GM18870 (cell line): ENCODE measurements around the gene RINT1.
"Not testable (repeated sequence)": the region's sequence is repeated elsewhere in the genome, so short reads cannot be mapped to it uniquely, and the experiment has no call there.

ENCODE experiments used
- ATAC-seq: cut with Tn5 transposase; IDR thresholded peaks from one replicate; pipeline ENCODE4 v1.9.1; 2021; ENCODE audit warnings: moderate library complexity; ENCODE audit not compliant: unreplicated experiment

Gene RINT1

GRCh38 chr7:105531792-105532671, at the start of gene RINT1:
Gene RINT1 (plus strand): TSS chr7:105532201. CDS start chr7:105532316, 115 bp downstream.
- ATAC-seq = peak; percentile 94

- ATAC-seq = no peak
Observed at GRCh38 chr7:105487579-105488571, 44.1 kb upstream of the RINT1 start.

GRCh38 chr7:105489409-105489808, 42.6 kb upstream of the RINT1 start:
- no peak for ATAC-seq

GRCh38 chr7:105493196-105493922, 38.6 kb upstream of the RINT1 start:
- ATAC-seq = no peak

- no peak for ATAC-seq
Observed at GRCh38 chr7:105493923-105494315, 38.1 kb upstream of the RINT1 start.

- no peak for ATAC-seq
Observed at GRCh38 chr7:105496521-105496920, 35.5 kb upstream of the RINT1 start.

- no peak for ATAC-seq
Observed at GRCh38 chr7:105497016-105497415, 35.0 kb upstream of the RINT1 start.

- no peak for ATAC-seq
Observed at GRCh38 chr7:105502173-105502572, 29.8 kb upstream of the RINT1 start.

GRCh38 chr7:105512415-105512814, 19.6 kb upstream of the RINT1 start:
- ATAC-seq = no peak

GRCh38 chr7:105512926-105513526, 19.0 kb upstream of the RINT1 start:
- ATAC-seq = no peak

- ATAC-seq = not testable (repeated sequence)
Observed at GRCh38 chr7:105515610-105516009, 16.4 kb upstream of the RINT1 start.

- ATAC-seq = no peak
Observed at GRCh38 chr7:105519353-105519752, 12.6 kb upstream of the RINT1 start.

GRCh38 chr7:105520620-105521019, 11.4 kb upstream of the RINT1 start:
- not testable (repeated sequence) for ATAC-seq

- ATAC-seq = peak; percentile 20
Observed at GRCh38 chr7:105521027-105521716, 10.8 kb upstream of the RINT1 start.

- ATAC-seq = peak; percentile 67
Observed at GRCh38 chr7:105521717-105522463, 10.1 kb upstream of the RINT1 start, which contains the start of gene PUS7. Gene PUS7 (minus strand): TSS chr7:105522271. CDS start chr7:105508512, 13,759 bp downstream.

GRCh38 chr7:105524423-105524822, 7.6 kb upstream of the RINT1 start:
- ATAC-seq = not testable (repeated sequence)

GRCh38 chr7:105524840-105525239, 7.2 kb upstream of the RINT1 start:
- no peak for ATAC-seq

GRCh38 chr7:105527737-105528136, 4.3 kb upstream of the RINT1 start:
- not testable (repeated sequence) for ATAC-seq

GRCh38 chr7:105530126-105530525, 1.9 kb upstream of the RINT1 start:
- no peak for ATAC-seq
